ENCODE results near the gene ZFYVE21. TPM values are rescaled to one million over a fixed set of nuclear protein-coding genes. Genes with fewer than 3 reads are reported as not detected.

ZFYVE21 gene
- total RNA-seq, 1 experiment from 2014 or later: 31.3 TPM

DNA sequence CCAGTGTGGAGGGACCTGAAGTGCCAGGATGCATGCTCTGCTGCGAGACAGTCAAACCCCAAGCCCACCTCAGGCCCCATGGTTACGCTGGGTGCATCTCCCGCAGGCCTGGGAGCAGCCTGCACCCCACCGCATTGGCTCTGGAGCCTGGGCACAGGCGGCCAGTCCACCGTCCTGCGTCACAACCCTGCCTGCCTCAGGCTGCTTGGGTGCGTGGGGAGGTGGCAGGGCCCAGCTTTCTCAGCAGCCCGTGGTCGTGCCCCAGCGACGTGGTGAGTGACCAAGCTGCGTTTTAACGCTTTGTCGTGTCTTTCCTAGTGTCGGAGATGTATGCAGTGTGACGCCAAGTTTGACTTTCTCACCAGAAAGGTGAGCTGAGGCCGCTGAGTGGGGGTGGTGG is 10.9 kb downstream of the ZFYVE21 start:
- no peak for ATAC-seq
- Histone ChIP-seq H3K27ac (ENCODE audit: low read depth, low read length) (no peak overlapping the region), H3K36me3 (ENCODE audit: control insufficient read depth in 1 of 2, insufficient read depth in 2 of 2, low read length in 2 of 2) (peaks cover 0 to 9% of the 10 kb centered on the region in 2 experiments; a peak in 2 of 4 replicates), H3K4me3 (replicated peaks in 1 of 2; ENCODE audit: low read depth in 1 of 2, low read length in 2 of 2) (no peak overlapping the region), H3K9ac (ENCODE audit: low read length) (no peak overlapping the region), H3K4me1 (ENCODE audit: control insufficient read depth in 1 of 2, insufficient read depth in 2 of 2, low read length in 2 of 2) (peaks cover 9 to 17% of the 10 kb centered on the region in 2 experiments), H3K27me3 (ENCODE audit: insufficient read depth, low read length) (no peaks in the 10 kb centered on the region), H3K79me2 (ENCODE audit: insufficient read depth, low read length) (peaks cover 26% of the 10 kb centered on the region), H4K20me1 (ENCODE audit: insufficient read depth) (no peaks in the 10 kb centered on the region), H3K9me2 (ENCODE audit: insufficient read depth) (no peaks in the 10 kb centered on the region), H3K9me3 (ENCODE audit: control insufficient read depth in 1 of 2, insufficient read depth in 1 of 2, low read depth in 1 of 2, low read length in 2 of 2) (no peaks in the 10 kb centered on the region), H3K4me2 (ENCODE audit: low read length) (no peak overlapping the region), H2AFZ (ENCODE audit: low read depth, low read length, poor library complexity, severe bottlenecking) (no peak overlapping the region)
- RAD21 ChIA-PET (ENCODE audit: low non-redundant PET in 1 of 2, low total read pairs in 2 of 2, uncharacterized antibody in 2 of 2, unreplicated experiment in 2 of 2): no interaction called here
- BruUV-seq (replicated peaks): no TSS peak
- intact Hi-C loops (cut with micrococcal nuclease): no loop called here
- CTCF ChIA-PET: no interaction called here
- no peak for DNase-seq (ENCODE audit: low read depth, low spot score)
- TF ChIP-seq YY1 (IDR thresholded peaks at IDR 0.05; ENCODE audit: extremely low read depth, insufficient replicate concordance, low read depth, low read length) (no peak), EZH2 (IDR thresholded peaks at IDR 0.05) (no peak), SRF (IDR thresholded peaks at IDR 0.05; ENCODE audit: low read depth) (no peak), TCF7L2 (IDR thresholded peaks at IDR 0.05; ENCODE audit: borderline replicate concordance, extremely low read depth, insufficient read depth, insufficient read length) (no peak), RAD21 (IDR thresholded peaks at IDR 0.05; ENCODE audit: low read depth) (no peak), JUND (IDR thresholded peaks at IDR 0.05) (no peak), CEBPB (IDR thresholded peaks at IDR 0.05; ENCODE audit: low read depth) (no peak), ELF1 (IDR thresholded peaks at IDR 0.05; ENCODE audit: borderline replicate concordance, low read depth) (no peak), EZH2phosphoT487 (IDR thresholded peaks at IDR 0.05; ENCODE audit: borderline replicate concordance) (no peak)
- TF ChIP-seq, protein P1, sequence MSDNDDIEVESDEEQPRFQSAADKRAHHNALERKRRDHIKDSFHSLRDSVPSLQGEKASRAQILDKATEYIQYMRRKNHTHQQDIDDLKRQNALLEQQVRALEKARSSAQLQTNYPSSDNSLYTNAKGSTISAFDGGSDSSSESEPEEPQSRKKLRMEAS (IDR thresholded peaks at IDR 0.05): no peak
- TF ChIP-seq, protein P2, sequence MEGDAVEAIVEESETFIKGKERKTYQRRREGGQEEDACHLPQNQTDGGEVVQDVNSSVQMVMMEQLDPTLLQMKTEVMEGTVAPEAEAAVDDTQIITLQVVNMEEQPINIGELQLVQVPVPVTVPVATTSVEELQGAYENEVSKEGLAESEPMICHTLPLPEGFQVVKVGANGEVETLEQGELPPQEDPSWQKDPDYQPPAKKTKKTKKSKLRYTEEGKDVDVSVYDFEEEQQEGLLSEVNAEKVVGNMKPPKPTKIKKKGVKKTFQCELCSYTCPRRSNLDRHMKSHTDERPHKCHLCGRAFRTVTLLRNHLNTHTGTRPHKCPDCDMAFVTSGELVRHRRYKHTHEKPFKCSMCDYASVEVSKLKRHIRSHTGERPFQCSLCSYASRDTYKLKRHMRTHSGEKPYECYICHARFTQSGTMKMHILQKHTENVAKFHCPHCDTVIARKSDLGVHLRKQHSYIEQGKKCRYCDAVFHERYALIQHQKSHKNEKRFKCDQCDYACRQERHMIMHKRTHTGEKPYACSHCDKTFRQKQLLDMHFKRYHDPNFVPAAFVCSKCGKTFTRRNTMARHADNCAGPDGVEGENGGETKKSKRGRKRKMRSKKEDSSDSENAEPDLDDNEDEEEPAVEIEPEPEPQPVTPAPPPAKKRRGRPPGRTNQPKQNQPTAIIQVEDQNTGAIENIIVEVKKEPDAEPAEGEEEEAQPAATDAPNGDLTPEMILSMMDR (IDR thresholded peaks at IDR 0.05 in 2 of 3, conservative IDR thresholded peaks at IDR 0.05 in 1 of 3; ENCODE audit: borderline replicate concordance in 1 of 3, insufficient read depth in 1 of 3, low read depth in 2 of 3, low read length in 2 of 3): no peak
- TF ChIP-seq, protein P3, sequence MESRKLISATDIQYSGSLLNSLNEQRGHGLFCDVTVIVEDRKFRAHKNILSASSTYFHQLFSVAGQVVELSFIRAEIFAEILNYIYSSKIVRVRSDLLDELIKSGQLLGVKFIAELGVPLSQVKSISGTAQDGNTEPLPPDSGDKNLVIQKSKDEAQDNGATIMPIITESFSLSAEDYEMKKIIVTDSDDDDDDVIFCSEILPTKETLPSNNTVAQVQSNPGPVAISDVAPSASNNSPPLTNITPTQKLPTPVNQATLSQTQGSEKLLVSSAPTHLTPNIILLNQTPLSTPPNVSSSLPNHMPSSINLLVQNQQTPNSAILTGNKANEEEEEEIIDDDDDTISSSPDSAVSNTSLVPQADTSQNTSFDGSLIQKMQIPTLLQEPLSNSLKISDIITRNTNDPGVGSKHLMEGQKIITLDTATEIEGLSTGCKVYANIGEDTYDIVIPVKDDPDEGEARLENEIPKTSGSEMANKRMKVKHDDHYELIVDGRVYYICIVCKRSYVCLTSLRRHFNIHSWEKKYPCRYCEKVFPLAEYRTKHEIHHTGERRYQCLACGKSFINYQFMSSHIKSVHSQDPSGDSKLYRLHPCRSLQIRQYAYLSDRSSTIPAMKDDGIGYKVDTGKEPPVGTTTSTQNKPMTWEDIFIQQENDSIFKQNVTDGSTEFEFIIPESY (IDR thresholded peaks at IDR 0.05; ENCODE audit: extremely low read depth, insufficient replicate concordance, low read length): no peak
- POLR2A ChIA-PET: no interaction called here
